Measurements from ENCODE around the gene PHF1. TPM values are rescaled to one million over a fixed set of nuclear protein-coding genes. Genes with fewer than 3 reads are reported as not detected.

Gene PHF1
- total and polyA plus RNA-seq, 2 of the 13 experiments (the other 11 are each of a cell fraction or from before 2014, with no cell fraction given): 25.4 to 61.9 TPM

DNA sequence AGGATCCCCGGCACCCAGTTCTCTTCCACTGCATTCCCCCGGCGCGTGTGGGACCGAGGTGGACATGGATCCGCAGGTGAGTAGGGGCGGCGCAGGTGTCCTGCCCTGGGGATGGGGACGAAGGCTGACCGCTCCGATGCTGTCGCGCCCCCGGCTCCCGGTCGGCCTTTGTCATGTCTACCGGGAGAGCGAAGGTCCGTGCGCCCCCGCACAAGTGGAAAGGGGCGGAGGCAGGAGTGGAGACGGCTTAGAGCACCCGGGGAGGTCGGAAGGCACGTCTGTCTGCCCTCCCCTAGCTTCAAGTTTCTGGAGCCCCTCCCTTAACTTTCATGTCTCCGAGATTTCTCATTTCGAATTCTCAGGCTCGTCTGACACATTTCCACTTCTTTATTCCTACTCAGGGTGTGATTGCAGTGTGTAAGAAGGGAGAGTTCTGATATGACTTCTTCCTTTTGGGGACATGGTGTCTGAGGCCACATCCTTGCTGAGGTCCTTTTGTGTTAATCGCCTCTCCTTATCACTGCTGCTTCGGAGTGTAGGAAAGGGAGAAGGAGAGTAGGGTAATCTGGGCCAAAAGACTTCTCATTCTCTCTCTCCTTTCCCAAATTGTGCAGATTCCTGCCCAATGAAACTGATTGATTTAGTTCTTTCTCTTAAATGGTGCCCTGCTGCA, 18.8 kb upstream of the PHF1 start (continued):
- TF ChIP-seq, protein P1, sequence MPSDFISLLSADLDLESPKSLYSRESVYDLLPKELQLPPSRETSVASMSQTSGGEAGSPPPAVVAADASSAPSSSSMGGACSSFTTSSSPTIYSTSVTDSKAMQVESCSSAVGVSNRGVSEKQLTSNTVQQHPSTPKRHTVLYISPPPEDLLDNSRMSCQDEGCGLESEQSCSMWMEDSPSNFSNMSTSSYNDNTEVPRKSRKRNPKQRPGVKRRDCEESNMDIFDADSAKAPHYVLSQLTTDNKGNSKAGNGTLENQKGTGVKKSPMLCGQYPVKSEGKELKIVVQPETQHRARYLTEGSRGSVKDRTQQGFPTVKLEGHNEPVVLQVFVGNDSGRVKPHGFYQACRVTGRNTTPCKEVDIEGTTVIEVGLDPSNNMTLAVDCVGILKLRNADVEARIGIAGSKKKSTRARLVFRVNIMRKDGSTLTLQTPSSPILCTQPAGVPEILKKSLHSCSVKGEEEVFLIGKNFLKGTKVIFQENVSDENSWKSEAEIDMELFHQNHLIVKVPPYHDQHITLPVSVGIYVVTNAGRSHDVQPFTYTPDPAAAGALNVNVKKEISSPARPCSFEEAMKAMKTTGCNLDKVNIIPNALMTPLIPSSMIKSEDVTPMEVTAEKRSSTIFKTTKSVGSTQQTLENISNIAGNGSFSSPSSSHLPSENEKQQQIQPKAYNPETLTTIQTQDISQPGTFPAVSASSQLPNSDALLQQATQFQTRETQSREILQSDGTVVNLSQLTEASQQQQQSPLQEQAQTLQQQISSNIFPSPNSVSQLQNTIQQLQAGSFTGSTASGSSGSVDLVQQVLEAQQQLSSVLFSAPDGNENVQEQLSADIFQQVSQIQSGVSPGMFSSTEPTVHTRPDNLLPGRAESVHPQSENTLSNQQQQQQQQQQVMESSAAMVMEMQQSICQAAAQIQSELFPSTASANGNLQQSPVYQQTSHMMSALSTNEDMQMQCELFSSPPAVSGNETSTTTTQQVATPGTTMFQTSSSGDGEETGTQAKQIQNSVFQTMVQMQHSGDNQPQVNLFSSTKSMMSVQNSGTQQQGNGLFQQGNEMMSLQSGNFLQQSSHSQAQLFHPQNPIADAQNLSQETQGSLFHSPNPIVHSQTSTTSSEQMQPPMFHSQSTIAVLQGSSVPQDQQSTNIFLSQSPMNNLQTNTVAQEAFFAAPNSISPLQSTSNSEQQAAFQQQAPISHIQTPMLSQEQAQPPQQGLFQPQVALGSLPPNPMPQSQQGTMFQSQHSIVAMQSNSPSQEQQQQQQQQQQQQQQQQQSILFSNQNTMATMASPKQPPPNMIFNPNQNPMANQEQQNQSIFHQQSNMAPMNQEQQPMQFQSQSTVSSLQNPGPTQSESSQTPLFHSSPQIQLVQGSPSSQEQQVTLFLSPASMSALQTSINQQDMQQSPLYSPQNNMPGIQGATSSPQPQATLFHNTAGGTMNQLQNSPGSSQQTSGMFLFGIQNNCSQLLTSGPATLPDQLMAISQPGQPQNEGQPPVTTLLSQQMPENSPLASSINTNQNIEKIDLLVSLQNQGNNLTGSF (CRISPR knock-in tag; IDR thresholded peaks at IDR 0.05): no peak
- TF ChIP-seq ZNF883 (CRISPR knock-in tag; IDR thresholded peaks at IDR 0.05; ENCODE audit: not compliant biosample characterization): no peak
- no peak for TF ChIP-seq KLF13 (CRISPR knock-in tag; IDR thresholded peaks at IDR 0.05)
- TF ChIP-seq MAZ (IDR thresholded peaks at IDR 0.05; ENCODE audit: borderline replicate concordance, low read depth, low read length): no peak
- TF ChIP-seq MAZ (CRISPR knock-in tag; IDR thresholded peaks at IDR 0.05; ENCODE audit: low read depth): no peak
- no peak; the same call in 1 of the 2 replicates for TF ChIP-seq ZNF354B (CRISPR knock-in tag; IDR thresholded peaks at IDR 0.05)
- TF ChIP-seq, protein P2, sequence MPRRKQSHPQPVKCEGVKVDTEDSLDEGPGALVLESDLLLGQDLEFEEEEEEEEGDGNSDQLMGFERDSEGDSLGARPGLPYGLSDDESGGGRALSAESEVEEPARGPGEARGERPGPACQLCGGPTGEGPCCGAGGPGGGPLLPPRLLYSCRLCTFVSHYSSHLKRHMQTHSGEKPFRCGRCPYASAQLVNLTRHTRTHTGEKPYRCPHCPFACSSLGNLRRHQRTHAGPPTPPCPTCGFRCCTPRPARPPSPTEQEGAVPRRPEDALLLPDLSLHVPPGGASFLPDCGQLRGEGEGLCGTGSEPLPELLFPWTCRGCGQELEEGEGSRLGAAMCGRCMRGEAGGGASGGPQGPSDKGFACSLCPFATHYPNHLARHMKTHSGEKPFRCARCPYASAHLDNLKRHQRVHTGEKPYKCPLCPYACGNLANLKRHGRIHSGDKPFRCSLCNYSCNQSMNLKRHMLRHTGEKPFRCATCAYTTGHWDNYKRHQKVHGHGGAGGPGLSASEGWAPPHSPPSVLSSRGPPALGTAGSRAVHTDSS (CRISPR knock-in tag; conservative IDR thresholded peaks at IDR 0.05): peak; percentile 83; the same call in 1 of the 2 replicates
- no peak for TF ChIP-seq MYNN (CRISPR knock-in tag; IDR thresholded peaks at IDR 0.05; ENCODE audit: low read depth)
- 0 out of 2 replicates have a peak, but pooled peaks have one; percentile 10 for TF ChIP-seq DMAP1 (CRISPR knock-in tag; IDR thresholded peaks at IDR 0.05)
- peak; percentile 56; the same call in 1 of the 2 replicates for TF ChIP-seq KDM5A (IDR thresholded peaks at IDR 0.05; ENCODE audit: borderline replicate concordance, low read length)
- TF ChIP-seq ZNF296 (CRISPR knock-in tag; conservative IDR thresholded peaks at IDR 0.05): 0 out of 2 replicates have a peak, but pooled peaks have one; percentile 18
- TF ChIP-seq ZSCAN9 (CRISPR knock-in tag; IDR thresholded peaks at IDR 0.05; ENCODE audit: borderline replicate concordance): no peak
- TF ChIP-seq ZNF235 (CRISPR knock-in tag; IDR thresholded peaks at IDR 0.05; ENCODE audit: borderline replicate concordance): no peak; the same call in 1 of the 2 replicates
- no peak for TF ChIP-seq ATF1 (CRISPR knock-in tag; IDR thresholded peaks at IDR 0.05)
- no peak for TF ChIP-seq ZNF232 (CRISPR knock-in tag; IDR thresholded peaks at IDR 0.05; ENCODE audit: borderline replicate concordance)
- TF ChIP-seq ZNF768 (CRISPR knock-in tag; IDR thresholded peaks at IDR 0.05): peak; percentile 33; the same call in 1 of the 2 replicates
- peak; percentile 35; the same call in 1 of the 2 replicates for TF ChIP-seq RAD21 (CRISPR knock-in tag; IDR thresholded peaks at IDR 0.05)
- peak; percentile 61 for TF ChIP-seq ZNF160 (CRISPR knock-in tag; IDR thresholded peaks at IDR 0.05)
- no peak for TF ChIP-seq PCBP1 (IDR thresholded peaks at IDR 0.05; ENCODE audit: borderline replicate concordance, low read depth, low read length)
- TF ChIP-seq, protein P3, sequence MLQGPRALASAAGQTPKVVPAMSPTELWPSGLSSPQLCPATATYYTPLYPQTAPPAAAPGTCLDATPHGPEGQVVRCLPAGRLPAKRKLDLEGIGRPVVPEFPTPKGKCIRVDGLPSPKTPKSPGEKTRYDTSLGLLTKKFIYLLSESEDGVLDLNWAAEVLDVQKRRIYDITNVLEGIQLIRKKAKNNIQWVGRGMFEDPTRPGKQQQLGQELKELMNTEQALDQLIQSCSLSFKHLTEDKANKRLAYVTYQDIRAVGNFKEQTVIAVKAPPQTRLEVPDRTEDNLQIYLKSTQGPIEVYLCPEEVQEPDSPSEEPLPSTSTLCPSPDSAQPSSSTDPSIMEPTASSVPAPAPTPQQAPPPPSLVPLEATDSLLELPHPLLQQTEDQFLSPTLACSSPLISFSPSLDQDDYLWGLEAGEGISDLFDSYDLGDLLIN (CRISPR knock-in tag; IDR thresholded peaks at IDR 0.05; ENCODE audit: borderline replicate concordance): no peak
- TF ChIP-seq, protein P4, sequence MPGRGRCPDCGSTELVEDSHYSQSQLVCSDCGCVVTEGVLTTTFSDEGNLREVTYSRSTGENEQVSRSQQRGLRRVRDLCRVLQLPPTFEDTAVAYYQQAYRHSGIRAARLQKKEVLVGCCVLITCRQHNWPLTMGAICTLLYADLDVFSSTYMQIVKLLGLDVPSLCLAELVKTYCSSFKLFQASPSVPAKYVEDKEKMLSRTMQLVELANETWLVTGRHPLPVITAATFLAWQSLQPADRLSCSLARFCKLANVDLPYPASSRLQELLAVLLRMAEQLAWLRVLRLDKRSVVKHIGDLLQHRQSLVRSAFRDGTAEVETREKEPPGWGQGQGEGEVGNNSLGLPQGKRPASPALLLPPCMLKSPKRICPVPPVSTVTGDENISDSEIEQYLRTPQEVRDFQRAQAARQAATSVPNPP (CRISPR knock-in tag; IDR thresholded peaks at IDR 0.05): no peak
- no peak for TF ChIP-seq JUN (CRISPR knock-in tag; IDR thresholded peaks at IDR 0.05)
